Forelimb muscle (tissue), 1 donor: Measurements from ENCODE around the gene IL1A. TPM values are rescaled to one million over a fixed set of nuclear protein-coding genes. Genes with fewer than 3 reads are reported as not detected.

ENCODE experiments used
- DNase-seq: peaks from one replicate; pipeline ENCODE4 v3.0.0-alpha.2; 2013; ENCODE audit warnings: low read depth
- polyA plus RNA-seq: library from polyadenylated mRNA; unstranded; fragments of 120-200 nt; gene quantifications from one replicate; pipeline ENCODE4 v1.2.1, GENCODE V29; 2013; ENCODE audit not compliant: insufficient read length

Gene IL1A
- polyA plus RNA-seq, 1 donor = not detected

GRCh38 chr2:112727276-112728028 is 56.8 kb downstream of the IL1A start:
- DNase-seq = no peak

GRCh38 chr2:112726487-112727190 is 57.7 kb downstream of the IL1A start:
- peak; percentile 48 for DNase-seq

GRCh38 chr2:112725545-112726457 is 58.5 kb downstream of the IL1A start:
- no peak for DNase-seq

- DNase-seq = no peak
These were observed 59.4 kb downstream of the IL1A start for GRCh38 chr2:112724591-112725525.

GRCh38 chr2:112723995-112724394 is 60.3 kb downstream of the IL1A start:
- DNase-seq = no peak

Other genes starting within 250 kb of the IL1A start
- gene POLR1B, start 242.0 kb downstream of the IL1A start, polyA plus RNA-seq = 11.6 TPM
- 31.0 TPM for gene CHCHD5, start 199.9 kb downstream of the IL1A start, polyA plus RNA-seq
- 19.1 TPM for gene SLC20A1, start 138.6 kb downstream of the IL1A start, polyA plus RNA-seq
- 0.09 TPM for gene NT5DC4, start 63.5 kb downstream of the IL1A start, polyA plus RNA-seq
- gene CKAP2L, start 19.9 kb downstream of the IL1A start, polyA plus RNA-seq = 6.4 TPM
- gene IL1B, start 52.3 kb upstream of the IL1A start, polyA plus RNA-seq = 0.14 TPM
- gene IL37, start 126.7 kb upstream of the IL1A start, polyA plus RNA-seq = not detected
- 0.14 TPM for gene IL36G, start 193.5 kb upstream of the IL1A start, polyA plus RNA-seq
- not detected for gene IL36A, start 221.0 kb upstream of the IL1A start, polyA plus RNA-seq